ENCODE data around the gene SNRK. TPM values are rescaled to one million over a fixed set of nuclear protein-coding genes. Genes with fewer than 3 reads are reported as not detected.
A peak's percentile ranks its signal among the peaks of the same experiment; 100 is the strongest.

SNRK gene, protein sequence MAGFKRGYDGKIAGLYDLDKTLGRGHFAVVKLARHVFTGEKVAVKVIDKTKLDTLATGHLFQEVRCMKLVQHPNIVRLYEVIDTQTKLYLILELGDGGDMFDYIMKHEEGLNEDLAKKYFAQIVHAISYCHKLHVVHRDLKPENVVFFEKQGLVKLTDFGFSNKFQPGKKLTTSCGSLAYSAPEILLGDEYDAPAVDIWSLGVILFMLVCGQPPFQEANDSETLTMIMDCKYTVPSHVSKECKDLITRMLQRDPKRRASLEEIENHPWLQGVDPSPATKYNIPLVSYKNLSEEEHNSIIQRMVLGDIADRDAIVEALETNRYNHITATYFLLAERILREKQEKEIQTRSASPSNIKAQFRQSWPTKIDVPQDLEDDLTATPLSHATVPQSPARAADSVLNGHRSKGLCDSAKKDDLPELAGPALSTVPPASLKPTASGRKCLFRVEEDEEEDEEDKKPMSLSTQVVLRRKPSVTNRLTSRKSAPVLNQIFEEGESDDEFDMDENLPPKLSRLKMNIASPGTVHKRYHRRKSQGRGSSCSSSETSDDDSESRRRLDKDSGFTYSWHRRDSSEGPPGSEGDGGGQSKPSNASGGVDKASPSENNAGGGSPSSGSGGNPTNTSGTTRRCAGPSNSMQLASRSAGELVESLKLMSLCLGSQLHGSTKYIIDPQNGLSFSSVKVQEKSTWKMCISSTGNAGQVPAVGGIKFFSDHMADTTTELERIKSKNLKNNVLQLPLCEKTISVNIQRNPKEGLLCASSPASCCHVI
- total RNA-seq (10 to 100 TPM; 18.8 to 25.6 (median 21.5) TPM), polyA plus RNA-seq (1 to 10 TPM; 6.8 to 8.5 (median 7.8) TPM)
- long read RNA-seq, donor 1, full-length matches to known transcripts = 12 of 17 reads
- long read RNA-seq, donor 1, partial matches to known transcripts = 3 of 17 reads
- long read RNA-seq, donor 1, other reads (novel, unspliced or antisense) = 2 of 17 reads
- long read RNA-seq, donor 2, full-length matches to known transcripts = 15 of 25 reads
- long read RNA-seq, donor 2, partial matches to known transcripts = 3 of 25 reads
- long read RNA-seq, donor 2, other reads (novel, unspliced or antisense) = 7 of 25 reads

DNA sequence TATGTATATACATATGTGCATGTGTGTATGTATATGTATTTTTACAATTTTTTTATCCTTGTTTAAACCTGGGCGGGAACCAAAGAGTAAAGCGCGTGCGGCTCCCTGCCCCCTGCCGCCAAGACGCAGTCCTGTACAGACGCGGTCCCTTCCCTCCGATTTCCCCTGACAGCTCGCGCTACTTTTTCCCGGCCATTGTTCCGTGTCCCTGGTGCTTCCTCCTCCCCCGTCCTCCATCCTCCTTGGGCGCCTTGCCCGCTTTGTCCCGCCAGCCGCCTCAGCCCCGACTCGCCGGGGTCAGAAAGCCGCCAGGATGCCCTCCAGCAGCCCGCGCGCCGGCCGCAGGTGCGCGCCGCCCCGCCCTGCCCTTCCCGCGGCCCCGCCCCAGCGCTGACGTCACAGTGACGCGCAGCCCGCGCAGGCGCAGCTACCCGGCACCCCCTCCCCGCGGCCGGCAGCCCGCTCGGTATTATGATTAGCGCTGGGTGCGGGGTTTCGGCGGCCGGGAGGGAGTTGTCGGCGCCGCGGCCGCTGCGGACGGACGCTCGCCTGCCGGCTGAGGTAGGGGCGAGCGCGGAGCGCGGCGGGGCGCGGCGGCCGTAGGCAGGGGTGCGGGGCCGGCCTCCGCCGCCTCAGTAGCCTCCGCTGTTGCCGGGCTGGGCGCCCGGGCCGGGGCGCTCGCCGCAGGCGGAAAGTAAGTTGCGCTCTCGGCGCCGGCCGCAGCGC is at the start of gene SNRK:
TSS of gene SNRK (plus strand) at position 426 of the 726 bp plus-strand sequence. CDS start 16,664 bp downstream, outside the sequence.
- peak; percentile 97 to 99 (median 98) for ATAC-seq
- no peaks in the 10 kb centered on the region for H3K9me3 ChIP-seq
- H3K36me3 ChIP-seq (ENCODE audit: insufficient read depth in 1 of 2, low read depth in 1 of 2) = peaks cover 0 to 11% of the 10 kb centered on the region in 2 donors
- H3K4me3 ChIP-seq = peak within 1 kb of the TSS; percentile 80
- intact Hi-C loops (cut with DNase I) = loop anchor here in 1 of 2 donors (5.0 kb wide), 1 partner anchor 124 kb away; no protein-coding TSS in a partner anchor
- peak; percentile 86 to 94 for DNase-seq
- H3K27ac ChIP-seq = peak within 1 kb of the TSS; percentile 92
- H3K27me3 ChIP-seq (ENCODE audit: insufficient read depth in 3 of 3, low read length in 2 of 3) = no peaks in the 10 kb centered on the region
- H3K4me1 ChIP-seq = peaks cover 45% of the 10 kb centered on the region
- TF ChIP-seq, protein P1, sequence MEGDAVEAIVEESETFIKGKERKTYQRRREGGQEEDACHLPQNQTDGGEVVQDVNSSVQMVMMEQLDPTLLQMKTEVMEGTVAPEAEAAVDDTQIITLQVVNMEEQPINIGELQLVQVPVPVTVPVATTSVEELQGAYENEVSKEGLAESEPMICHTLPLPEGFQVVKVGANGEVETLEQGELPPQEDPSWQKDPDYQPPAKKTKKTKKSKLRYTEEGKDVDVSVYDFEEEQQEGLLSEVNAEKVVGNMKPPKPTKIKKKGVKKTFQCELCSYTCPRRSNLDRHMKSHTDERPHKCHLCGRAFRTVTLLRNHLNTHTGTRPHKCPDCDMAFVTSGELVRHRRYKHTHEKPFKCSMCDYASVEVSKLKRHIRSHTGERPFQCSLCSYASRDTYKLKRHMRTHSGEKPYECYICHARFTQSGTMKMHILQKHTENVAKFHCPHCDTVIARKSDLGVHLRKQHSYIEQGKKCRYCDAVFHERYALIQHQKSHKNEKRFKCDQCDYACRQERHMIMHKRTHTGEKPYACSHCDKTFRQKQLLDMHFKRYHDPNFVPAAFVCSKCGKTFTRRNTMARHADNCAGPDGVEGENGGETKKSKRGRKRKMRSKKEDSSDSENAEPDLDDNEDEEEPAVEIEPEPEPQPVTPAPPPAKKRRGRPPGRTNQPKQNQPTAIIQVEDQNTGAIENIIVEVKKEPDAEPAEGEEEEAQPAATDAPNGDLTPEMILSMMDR (IDR thresholded peaks at IDR 0.05) = peak; percentile 24
- 0 to 1% (median 0%) methylated on average over 57 to 91 of the region's 91 CpGs for WGBS, 3 donors

DNA sequence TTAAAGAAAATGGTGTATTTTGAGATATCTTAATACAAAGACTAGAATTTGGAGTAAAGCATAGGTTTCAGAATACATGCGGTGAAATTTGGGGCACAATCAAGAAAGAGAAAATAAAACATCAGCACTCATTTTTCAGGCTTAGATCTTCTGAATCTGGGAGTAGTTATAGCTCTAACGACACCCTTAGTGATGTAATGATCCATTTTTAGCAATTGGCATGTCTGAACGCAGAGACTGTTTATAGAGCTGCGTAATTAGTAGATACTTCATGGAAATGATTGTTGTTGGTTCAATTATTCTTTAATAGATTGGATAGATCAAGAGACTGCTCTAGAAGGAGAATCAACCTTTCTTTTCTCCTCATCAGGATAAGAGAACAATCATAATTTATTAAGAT is 47.5 kb upstream of the SNRK start:
- 40 to 47% (median 42%) methylated on average over 4 of the region's 4 CpGs for WGBS, 3 donors
- H3K27ac ChIP-seq = no peak overlapping the region
- no peak for DNase-seq
- no peaks in the 10 kb centered on the region for H3K9me3 ChIP-seq
- TF ChIP-seq, protein P1 (IDR thresholded peaks at IDR 0.05) = no peak
- no peak for ATAC-seq
- no peaks in the 10 kb centered on the region for H3K27me3 ChIP-seq (ENCODE audit: insufficient read depth in 3 of 3, low read length in 2 of 3)
- intact Hi-C loops (cut with DNase I) = no loop called here
- H3K4me1 ChIP-seq = no peaks in the 10 kb centered on the region
- H3K4me3 ChIP-seq = no peak overlapping the region
- H3K36me3 ChIP-seq (ENCODE audit: insufficient read depth in 1 of 2, low read depth in 1 of 2) = no peaks in the 10 kb centered on the region

DNA sequence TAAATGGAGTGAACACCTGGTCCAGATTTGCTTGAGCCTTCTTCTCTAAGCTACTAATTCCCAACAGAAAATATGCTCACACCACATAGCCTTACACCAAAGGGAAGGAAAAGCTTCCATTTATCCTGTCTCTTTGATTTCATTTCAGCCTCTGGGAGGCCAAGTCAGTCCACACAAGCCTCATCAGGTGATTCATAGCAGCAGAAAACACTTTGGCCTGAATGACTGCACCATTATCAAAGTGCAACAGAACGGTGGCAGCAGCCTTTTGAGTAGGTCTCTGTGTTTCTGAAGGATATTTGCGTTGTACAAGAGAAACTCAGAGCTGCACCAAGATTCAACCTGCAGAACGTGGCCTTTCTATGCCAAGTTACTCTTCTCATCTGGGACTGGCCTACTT is 46.6 kb upstream of the SNRK start:
- TF ChIP-seq, protein P1 (IDR thresholded peaks at IDR 0.05) = no peak
- intact Hi-C loops (cut with DNase I) = no loop called here
- no peak for ATAC-seq

More for the DNA sequence above, 46.6 kb upstream of the SNRK start:
- Histone ChIP-seq H3K4me3 (no peak overlapping the region), H3K36me3 (ENCODE audit: insufficient read depth in 1 of 2, low read depth in 1 of 2) (no peaks in the 10 kb centered on the region), H3K27me3 (ENCODE audit: insufficient read depth in 3 of 3, low read length in 2 of 3) (no peaks in the 10 kb centered on the region), H3K9me3 (no peaks in the 10 kb centered on the region), H3K4me1 (no peaks in the 10 kb centered on the region), H3K27ac (no peak overlapping the region)
- WGBS, 3 donors = 85 to 91% (median 90%) methylated on average over 3 of the region's 3 CpGs
- no peak for DNase-seq
